HG02884 (cell line): ENCODE measurements around the gene ACSM5.
"Not testable (repeated sequence)": the region's sequence is repeated elsewhere in the genome, so short reads cannot be mapped to it uniquely, and the experiment has no call there.

Experiments used
- ATAC-seq: cut with Tn5 transposase; IDR thresholded peaks from one replicate; pipeline ENCODE4 v1.9.1; 2021; ENCODE audit warnings: mild to moderate bottlenecking, moderate library complexity; ENCODE audit not compliant: unreplicated experiment

ACSM5 gene

GRCh38 chr16:20446652-20447393 is 37.5 kb downstream of the ACSM5 start:
- ATAC-seq, result not testable (repeated sequence)

- not testable (repeated sequence) for ATAC-seq
Observed at GRCh38 chr16:20451364-20451763, 42.0 kb downstream of the ACSM5 start, which contains the start of gene ACSM2A. ACSM2A (plus strand) TSS chr16:20451521; CDS start chr16:20460115, 8,594 bp downstream.

GRCh38 chr16:20453633-20454032 is 44.3 kb downstream of the ACSM5 start:
- ATAC-seq, result not testable (repeated sequence)

GRCh38 chr16:20459227-20459626 is 49.9 kb downstream of the ACSM5 start:
- not testable (repeated sequence) for ATAC-seq

GRCh38 chr16:20460313-20460712 is 51.0 kb downstream of the ACSM5 start:
- ATAC-seq, result not testable (repeated sequence)

- ATAC-seq, result not testable (repeated sequence)
Observed at GRCh38 chr16:20468954-20469353, 59.6 kb downstream of the ACSM5 start.

GRCh38 chr16:20469930-20470329 is 60.6 kb downstream of the ACSM5 start:
- ATAC-seq, result not testable (repeated sequence)

- not testable (repeated sequence) for ATAC-seq
Observed at GRCh38 chr16:20470732-20471131, 61.4 kb downstream of the ACSM5 start.

- not testable (repeated sequence) for ATAC-seq
Observed at GRCh38 chr16:20477188-20477744, 67.9 kb downstream of the ACSM5 start.

- ATAC-seq, result not testable (repeated sequence)
Observed at GRCh38 chr16:20483989-20484388, 74.7 kb downstream of the ACSM5 start.

GRCh38 chr16:20484726-20485125 is 75.4 kb downstream of the ACSM5 start:
- no peak for ATAC-seq

- ATAC-seq, result no peak
Observed at GRCh38 chr16:20485408-20485807, 76.1 kb downstream of the ACSM5 start.
